ENCODE measurements around the gene PLEKHG1.

DNA sequence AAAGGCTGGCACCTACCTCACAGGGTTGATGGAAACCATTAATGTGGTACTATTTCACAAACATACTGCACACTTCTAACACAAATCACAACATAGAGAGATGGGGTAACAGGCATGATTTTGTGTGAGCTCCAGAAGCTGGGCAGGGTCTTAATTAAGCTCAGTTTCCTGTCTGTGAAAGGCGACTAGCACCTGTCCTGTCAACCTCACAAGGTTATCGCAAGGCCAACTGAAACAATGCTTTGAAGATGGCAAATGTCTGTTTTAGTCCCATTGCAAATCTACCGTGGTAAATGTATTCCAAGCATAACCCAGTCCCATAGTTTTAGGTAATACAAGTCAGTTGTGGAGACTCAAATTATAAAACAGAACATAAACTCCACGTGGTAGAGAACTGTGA, 1.3 kb upstream of the PLEKHG1 start:
- TF ChIP-seq EP300 (conservative IDR thresholded peaks at IDR 0.05; ENCODE audit: poor library complexity, severe bottlenecking) (no peak), RAD21 (conservative IDR thresholded peaks at IDR 0.05) (no peak)

Measured in neural cell (in vitro differentiated cells).